NCI-H524 (cell line): ENCODE results near the gene SOX4.

ENCODE experiments used
- DNase-seq, 2 experiments: peaks; one replicate each; lab custom pipeline; 2025; lab: John Stamatoyannopoulos, UW

Gene SOX4

DNA sequence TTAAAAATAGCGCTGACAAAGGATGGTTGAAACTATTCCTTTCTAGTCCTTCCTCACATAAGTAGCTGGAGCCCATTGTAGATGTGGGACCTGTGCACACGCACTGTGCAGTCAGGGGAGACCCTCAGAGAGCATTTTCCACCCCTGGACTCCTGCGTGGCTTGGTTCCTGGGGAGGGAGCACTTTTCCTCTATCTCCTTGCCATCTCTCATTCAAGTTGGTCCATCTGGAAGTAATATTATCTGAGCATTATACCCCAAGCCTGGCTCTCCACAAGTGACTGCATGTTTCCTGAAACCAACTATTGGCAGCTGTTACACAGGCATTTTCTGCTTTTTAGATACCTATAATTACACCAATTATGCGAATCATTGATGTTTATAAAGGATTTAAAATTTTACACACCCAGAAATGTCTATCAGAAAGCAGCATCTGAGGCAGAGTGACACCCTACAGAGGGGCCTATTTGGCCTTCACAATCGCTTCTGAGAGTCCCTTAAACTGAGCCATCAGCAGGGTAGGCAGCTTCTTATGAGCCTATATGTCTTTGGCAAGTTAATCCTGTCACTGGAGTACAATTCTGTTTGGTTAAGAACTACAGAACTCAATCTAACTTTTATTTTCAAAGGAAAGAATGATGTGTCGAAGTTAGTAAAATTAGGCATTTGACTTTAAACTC lies 18.7 kb downstream of the SOX4 start:
- DNase-seq = peak; percentile 81 to 90

DNA sequence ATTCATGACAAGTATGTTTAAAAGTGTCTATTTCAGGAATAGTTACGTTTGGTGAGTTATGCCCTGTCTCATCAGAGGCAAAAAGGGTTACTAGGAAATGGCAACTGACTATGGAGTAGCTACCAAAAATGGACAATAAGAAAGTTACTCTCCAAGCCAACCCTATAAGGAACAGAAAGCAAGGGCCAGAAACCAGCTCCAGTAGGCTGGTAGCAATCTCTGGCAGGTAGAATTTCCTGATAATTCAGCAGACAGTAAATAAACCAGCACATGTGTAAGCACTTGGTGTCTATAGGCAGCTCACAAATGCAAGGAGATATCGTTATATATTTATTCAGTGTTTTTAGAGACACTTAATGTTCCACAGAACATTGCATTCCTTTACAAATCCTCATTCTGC lies 20.3 kb downstream of the SOX4 start:
- DNase-seq = no peak

DNA sequence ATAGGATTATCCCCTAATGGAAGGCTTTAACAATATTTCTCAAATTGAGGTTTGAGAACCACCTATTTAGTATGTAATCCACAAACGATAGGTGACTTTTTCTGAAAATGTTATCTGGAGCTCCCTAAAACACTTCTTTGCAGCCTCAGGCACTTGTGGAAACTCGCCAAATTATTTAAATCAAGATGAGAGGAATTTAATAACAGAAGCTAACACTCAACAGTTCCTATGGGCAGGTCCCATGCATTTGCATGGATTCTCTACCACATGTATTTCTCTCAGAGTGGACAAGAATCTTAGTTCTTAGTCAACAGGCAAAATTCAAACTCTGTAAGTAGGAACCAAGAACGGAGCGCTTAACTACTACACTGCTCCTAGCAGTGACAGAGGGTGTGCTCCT lies 20.7 kb downstream of the SOX4 start:
- DNase-seq = no peak

DNA sequence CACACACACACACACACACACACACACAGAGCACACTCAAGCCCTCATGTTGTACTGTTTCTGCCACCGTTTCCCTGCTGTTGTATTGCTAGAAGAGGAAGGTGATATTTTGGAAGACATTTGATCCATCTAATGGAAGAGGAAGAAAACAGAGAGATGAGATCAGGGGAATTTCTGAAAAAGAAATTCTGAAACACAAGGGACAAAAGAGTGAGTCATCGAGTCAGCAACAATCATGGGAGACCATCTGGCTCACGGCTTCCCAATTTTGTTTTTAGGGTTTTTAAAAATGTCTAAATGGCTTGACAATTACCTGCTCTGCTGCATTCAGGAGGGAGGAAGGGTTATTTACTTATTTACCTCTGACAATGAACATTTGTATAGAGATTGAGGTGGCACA lies 22.0 kb downstream of the SOX4 start:
- no peak for DNase-seq

DNA sequence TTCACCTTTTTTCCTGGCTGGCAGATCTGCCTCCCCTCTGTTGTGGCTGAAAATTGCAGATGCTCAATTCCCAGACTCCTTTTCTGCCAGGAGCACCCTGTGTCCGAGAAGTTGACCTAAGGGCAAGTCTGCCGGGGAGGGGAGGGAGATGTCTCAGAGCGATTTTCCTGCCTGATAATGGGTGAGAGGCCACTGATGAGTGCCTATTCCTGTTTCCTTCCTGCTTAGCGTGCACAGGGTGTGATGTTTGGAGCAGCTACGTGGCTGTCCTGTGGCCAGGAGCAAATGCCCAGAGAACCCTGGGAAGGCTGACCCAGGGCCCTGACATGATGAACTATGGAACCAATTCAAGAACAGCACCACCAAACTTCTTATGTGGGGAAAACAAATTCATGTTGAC lies 22.5 kb downstream of the SOX4 start:
- no peak for DNase-seq

DNA sequence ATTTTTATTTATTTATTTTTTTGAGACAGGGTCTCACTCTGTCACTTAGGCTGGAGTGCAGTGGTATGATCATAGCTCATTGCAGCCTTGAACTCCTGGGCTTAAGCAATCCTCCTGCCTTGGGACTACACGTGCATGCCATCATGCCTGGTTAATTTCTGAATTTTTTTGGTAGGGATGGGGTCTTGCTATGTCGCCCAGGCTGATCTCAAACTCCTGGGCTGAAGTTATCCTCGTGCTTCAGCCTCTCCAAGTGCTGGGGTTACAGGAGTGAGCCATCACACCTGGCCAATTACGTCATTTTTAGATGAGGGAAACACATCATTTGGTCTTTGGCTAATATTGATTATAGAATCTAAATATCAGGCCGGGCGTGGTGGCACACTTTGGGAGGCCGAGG lies 32.1 kb downstream of the SOX4 start:
- no peak for DNase-seq

DNA sequence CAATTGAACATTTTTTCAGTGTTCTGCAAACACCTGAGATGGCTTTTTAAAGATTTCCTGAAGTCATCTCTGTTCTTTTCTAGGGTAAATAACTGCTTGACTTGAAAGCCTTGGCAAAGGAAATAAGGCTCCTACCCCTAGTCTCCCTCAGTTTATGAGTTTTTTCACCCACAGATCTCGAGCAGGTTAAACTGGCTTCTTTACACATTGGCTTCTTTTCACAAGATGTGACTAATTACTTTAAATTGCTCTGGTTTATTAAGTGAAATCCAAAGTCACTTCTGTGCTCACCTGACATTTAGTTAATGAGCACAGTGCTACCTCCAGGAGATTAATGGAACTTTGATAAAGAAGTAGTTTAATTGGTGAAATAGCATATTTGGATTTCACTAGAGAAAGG lies 33.2 kb downstream of the SOX4 start:
- DNase-seq = no peak

DNA sequence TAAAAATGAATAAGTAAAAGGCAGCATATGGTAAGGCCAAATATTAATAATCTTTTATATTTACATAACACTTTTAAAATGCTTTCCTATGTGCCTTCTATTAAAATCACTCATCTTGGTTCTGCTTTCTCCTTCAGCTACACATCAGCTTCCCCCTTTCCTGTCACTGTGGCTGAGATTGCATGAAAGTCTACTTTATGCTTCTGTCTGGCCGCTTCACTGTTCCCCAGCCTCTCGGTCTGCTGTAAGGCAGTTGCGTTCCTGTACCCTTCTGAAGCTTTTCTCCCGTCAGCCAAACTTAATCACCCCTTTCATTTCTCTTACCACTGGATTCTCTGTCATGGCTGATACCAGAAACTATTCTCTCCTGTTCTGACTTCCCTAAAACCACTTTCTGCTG lies 34.6 kb downstream of the SOX4 start:
- DNase-seq = no peak

DNA sequence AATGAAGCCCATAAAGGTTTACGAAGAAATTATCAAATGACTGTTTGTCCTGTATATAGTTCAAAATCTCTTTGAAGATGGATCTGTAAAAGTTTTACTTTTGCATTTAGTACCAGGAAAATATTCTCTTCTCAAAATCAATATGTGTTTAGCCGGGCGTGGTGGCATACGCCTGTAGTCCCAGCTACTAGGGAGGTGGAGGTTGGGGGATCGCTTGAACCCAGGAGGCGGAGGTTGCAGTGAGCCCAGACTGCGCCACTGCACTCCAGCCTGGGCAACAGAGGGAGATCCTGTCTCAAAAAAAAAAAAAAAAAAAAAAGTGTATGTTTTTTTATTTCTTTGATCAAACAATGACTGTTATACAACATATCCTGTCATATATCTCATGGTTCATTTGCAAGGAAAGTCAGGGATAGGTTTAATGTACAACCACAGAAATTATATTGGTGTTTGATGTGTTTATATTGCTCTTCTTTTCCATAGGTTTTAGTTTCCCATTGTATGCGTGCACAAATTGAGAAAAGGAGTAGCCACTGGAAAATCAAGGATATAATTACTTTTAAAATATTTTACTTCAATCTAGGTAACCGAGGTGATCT lies 40.1 kb downstream of the SOX4 start:
- no peak for DNase-seq

DNA sequence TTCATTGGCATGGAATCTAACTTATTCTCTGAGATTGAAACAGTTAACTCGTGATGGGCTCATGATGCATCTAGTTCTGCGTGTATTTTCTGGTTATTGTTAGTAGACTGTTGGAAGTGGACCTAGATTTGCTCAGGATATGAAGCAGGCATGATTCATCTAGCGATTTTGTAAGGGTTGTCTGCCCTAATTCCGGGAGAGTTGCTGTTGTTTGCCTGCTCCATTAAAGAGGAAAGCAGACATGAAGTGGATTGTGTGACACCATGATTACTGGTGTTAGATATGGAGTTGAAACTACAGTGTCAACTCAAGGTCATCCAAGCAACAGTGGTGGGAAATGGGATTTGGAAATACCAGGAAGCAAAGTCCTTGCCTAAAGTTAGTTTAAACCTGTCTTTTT lies 41.0 kb downstream of the SOX4 start:
- DNase-seq = no peak

DNA sequence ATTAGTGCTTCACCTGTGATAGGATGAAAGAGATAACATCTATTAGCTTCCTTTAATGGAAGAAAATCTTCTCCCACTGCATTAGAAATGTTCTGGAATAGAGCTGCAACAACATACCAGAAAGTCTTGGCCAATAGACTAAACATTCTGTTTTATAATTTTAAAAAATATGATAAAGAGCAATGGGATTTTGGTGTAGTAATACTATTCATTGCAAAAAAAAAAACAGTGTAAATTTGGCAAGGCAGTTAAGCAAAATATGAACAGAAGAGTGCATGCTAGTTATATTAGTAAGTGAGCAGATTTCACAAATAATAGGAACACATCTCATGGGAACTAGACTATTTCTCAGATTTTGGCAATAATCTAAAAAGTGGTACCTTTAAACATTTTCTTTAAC lies 43.3 kb downstream of the SOX4 start:
- no peak for DNase-seq

DNA sequence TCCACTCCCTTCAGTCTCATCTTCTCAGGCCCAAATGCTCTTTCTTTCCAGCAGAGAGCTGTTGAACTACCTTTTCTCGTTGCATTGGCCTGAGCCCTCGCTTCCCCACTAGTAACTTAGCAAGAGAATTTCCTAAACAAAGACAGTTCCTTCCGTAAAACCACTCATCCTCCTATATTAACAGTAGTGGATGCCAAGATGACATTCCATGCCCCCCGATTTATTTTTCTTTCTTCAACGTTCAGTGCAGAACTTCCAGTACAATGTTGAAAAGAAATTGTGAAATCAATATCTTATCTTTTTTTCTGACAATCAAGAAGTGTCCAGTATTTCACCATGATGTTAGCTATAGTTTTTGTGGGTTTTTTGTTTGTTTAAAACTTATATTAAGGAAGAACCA lies 45.8 kb downstream of the SOX4 start:
- DNase-seq = no peak
